ENCODE measurements around the gene ACSL3.
"Not testable (repeated sequence)": the region's sequence is repeated elsewhere in the genome, so short reads cannot be mapped to it uniquely, and the experiment has no call there.

ACSL3 gene

GRCh38 chr2:222851956-222852617 lies 8.7 kb upstream of the ACSL3 start:
- in situ Hi-C loops (cut with MboI; ENCODE audit: low sequenced_read_pairs) = no loop called here

DNA sequence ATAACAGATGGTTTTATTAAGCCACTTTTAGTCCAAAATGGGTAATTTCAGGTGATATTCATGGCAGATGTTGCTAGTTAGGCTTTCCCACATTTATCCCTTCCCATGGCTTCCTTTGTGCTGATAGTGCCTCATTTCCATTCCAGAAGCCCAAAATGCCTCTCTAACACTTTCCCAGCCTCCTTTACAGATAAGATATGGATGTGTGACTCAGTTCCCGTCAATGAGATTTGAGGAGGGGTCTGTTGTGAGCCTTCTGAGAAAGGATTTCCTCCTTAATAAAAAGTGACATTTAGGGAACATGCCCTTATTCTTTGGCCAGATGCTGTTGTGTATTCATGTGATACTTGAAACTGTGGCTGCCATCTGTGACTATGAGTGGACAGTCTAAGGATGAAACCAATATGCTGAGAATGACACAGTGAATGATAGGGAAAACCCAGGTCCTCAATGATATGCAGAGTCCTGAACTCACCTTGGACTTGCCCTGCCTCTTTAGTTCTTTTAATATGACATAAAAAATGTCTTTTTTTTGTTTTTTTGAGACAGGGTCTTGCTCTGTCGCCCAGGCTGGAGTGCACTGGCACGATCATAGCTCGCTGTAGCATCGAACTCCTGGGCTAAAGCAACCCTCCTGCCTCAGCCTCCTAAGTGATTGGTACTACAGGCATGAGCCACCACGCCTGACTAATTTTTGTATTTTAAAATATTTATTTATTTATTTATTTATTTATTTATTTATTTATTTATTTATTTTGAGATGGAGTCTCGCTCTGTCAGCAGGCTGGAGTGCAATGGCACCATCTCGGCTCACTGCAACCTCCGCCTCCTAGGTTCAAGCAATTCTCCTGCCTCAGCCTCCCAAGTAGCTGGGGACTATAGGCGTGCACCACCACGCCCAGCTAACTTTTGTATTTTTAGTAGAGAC lies 5.8 kb upstream of the ACSL3 start:
- in situ Hi-C loops (cut with MboI; ENCODE audit: low sequenced_read_pairs) = no loop called here

DNA sequence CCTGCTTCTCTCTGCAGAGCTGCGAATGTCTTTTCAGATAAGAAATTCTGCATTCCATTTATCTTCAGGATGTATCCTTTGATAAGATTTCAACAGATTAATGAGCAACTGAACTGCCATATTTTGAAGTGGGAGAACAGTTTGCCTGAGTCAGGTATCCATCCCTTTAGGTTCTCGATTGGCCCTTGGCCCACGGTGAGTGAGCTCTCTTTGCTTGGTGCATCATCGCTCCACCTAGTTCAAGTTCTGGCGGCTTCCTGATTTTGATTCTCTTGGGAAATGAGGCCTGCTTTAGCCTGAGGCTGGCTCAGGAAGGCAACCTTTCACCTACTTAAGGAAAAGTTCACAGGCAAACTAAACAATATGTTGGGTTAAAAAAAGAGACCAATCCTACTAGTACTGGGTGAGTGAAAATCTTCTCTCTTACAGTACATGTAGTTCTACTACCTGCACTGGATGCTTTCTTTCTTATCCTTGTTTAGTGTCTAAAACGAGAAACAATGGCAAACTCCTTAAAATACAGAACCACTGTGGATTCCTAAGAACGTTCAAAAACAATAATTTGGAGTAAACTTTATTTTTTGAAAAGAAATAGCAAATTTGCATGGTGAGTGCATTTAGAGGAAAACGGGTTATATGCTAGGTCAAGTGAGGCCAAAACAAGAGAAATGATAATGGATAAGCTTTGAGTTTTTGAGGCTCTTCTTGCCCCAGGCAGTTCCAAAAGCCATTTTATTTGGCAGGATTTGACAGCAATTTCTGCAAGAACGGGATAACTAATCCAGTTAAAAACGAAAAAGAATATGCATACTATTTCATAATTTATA lies 837 bp upstream of the ACSL3 start:
- in situ Hi-C loops (cut with MboI; ENCODE audit: low sequenced_read_pairs) = no loop called here

- in situ Hi-C loops (cut with MboI; ENCODE audit: low sequenced_read_pairs) = no loop called here
Observed at GRCh38 chr2:222861411-222862105, 722 bp downstream of the ACSL3 start.

DNA sequence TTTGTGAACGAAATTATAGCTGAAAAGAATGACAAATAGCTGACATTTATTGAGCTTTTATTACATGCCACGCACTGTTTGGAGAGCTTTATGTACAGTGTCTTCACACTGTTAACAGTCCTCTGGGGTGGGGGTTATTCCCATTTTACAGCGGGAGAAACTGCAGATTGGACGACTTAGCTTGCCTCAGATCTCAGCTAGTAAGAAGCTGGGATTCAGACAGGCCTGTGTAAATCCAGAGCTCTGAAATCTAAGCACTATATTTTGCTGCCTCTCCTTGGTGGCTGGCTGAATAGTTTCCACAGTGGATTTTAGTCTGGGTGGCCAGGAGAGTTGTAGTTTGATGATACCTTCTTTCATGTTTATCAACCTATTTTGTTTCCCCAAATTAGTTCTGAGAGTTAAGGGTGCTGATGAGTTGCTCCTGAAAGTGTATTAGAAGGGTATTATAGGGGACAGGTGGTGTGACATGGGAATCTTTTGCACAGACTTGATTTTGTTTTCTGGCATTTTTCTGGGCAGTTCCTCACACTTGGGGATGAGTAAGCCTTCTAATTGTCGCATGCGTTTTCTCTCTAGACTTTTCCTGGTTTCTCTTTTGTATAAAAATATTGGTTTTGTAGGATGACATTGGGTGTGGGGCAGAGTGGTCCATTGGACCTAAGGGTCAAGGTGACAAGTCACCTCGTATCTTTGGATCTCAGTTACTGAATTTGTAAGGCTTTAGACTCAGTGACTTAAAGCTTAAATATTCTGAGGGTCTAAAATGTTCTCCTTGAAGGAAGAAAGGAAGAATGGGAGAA lies 1.5 kb downstream of the ACSL3 start:
- in situ Hi-C loops (cut with MboI; ENCODE audit: low sequenced_read_pairs) = no loop called here

- in situ Hi-C loops (cut with MboI; ENCODE audit: low sequenced_read_pairs) = no loop called here
Observed at GRCh38 chr2:222862909-222863544, 2.2 kb downstream of the ACSL3 start.

GRCh38 chr2:222864296-222864695 lies 3.5 kb downstream of the ACSL3 start:
- in situ Hi-C loops (cut with MboI; ENCODE audit: low sequenced_read_pairs) = no loop called here

DNA sequence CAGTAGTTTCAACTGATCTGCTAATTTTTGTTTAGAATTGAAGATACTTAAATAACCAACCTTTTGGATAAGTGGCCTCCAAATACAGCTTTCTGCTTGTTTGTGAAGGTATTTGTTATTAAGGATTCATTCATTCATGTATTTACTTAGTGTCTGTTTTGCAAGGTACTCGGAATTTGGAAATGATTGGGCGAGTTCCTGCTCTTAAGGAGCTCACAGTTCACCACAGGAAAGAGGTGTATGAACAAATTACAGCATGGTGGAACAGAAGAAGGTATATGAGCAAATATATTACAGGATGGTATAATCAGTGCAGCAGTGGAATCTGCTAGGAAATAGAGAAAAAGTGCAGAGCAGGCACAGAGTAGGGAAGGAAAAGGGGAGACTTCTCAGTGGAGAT lies 4.5 kb downstream of the ACSL3 start:
- in situ Hi-C loops (cut with MboI; ENCODE audit: low sequenced_read_pairs) = no loop called here

DNA sequence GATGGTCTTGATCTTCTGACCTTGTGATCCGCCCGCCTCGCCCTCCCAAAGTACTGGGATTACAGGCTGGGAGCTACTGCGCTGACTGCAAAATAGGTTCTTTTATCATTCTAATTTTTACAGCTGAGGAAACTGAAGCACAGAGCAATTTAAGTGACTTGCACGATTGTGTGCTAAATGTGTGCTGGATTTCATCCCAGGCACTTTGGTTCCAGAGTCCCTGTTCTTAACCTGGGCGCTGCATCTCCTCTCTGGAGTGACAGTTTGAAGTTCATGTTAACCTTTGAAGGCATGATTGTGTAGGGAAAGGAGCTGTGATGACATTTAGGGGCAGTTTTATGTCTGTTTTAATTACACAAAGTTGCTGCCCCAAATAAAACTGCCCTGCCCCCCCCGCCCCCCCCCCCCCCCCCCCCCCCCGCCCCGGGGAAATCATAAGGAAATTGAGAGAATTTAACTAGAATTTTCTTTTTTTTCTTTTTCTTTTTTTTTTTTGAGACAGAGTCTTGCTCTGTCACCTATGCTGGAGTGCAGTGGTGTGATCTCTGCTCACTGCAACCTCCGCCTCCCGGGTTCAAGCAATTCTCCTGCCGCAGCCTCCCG lies 5.6 kb downstream of the ACSL3 start:
- in situ Hi-C loops (cut with MboI; ENCODE audit: low sequenced_read_pairs) = no loop called here

GRCh38 chr2:222868560-222869251 lies 7.9 kb downstream of the ACSL3 start:
- in situ Hi-C loops (cut with MboI; ENCODE audit: low sequenced_read_pairs) = not testable (repeated sequence)

DNA sequence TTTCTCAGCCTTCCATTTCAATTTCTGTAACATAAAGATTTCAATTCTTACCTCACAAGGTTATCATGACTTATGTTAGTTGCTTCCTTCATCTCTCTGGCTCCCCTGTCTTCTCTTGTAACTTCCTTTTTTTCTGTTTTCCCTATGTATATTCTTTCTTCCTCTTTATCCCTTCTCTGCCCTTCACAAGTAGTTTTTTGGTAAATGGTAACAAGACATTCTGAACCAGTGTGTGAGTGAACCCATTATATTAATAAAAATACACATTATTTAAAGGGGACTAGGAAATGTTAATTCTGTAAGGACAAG lies 8.4 kb downstream of the ACSL3 start:
- in situ Hi-C loops (cut with MboI; ENCODE audit: low sequenced_read_pairs) = no loop called here

- in situ Hi-C loops (cut with MboI; ENCODE audit: low sequenced_read_pairs) = no loop called here
Observed at GRCh38 chr2:222871291-222871690, 10.5 kb downstream of the ACSL3 start.

DNA sequence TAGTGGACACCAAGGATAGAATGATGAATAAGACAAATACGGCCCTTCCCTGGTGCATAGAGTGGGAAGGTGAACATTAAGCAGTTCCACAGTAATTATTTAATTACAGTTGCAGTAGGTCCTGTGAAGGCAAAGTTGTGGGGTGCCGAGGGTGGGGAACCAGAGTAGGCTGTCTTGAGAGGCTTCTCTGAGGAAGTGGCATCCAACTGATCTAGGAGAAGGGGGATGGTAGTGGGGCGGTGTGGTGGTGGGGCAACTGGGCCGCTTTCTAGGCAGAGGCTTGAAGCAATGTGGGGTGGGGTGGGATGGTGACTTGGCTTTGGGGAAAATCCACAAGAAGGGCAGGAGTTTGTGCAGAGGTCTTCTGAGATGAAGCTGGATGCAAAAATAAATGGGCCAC lies 11.7 kb downstream of the ACSL3 start:
- in situ Hi-C loops (cut with MboI; ENCODE audit: low sequenced_read_pairs) = no loop called here

GRCh38 chr2:222875482-222875881 lies 14.6 kb downstream of the ACSL3 start:
- in situ Hi-C loops (cut with MboI; ENCODE audit: low sequenced_read_pairs) = no loop called here

GRCh38 chr2:222876947-222877346 lies 16.1 kb downstream of the ACSL3 start:
- in situ Hi-C loops (cut with MboI; ENCODE audit: low sequenced_read_pairs) = no loop called here

DNA sequence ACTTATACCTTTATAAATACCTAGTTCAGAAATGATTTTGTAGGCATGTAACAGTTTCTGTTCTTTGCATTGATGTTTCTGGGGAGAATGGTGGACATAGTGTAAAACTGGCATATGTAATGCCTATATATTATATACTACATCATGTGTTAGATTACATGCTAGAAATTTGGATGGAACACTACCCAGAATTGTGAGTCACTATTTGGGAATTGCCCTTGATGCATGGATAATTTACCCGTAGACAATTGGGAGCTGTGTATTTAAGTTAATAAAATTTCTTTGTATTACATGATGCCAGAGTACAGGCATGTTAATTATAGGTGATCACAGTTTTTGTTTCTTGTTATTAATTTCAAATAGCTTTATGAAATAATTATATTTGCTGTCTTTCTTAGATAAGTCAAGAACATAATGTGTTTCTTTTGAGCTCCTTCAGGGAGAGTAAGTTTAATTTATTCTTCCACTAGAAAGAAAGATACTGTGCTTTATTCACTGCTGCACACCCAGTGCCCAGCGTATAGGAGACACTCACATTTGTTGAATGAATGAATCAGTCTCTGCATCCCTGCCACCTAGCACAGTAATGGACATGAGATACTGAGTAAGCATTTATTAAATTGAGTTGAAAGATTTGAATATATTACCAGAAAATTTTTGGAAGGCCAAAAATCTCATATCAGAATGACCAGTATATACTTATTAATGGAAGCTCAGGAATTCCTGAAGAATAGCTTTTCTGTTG lies 16.9 kb downstream of the ACSL3 start:
- in situ Hi-C loops (cut with MboI; ENCODE audit: low sequenced_read_pairs) = no loop called here

DNA sequence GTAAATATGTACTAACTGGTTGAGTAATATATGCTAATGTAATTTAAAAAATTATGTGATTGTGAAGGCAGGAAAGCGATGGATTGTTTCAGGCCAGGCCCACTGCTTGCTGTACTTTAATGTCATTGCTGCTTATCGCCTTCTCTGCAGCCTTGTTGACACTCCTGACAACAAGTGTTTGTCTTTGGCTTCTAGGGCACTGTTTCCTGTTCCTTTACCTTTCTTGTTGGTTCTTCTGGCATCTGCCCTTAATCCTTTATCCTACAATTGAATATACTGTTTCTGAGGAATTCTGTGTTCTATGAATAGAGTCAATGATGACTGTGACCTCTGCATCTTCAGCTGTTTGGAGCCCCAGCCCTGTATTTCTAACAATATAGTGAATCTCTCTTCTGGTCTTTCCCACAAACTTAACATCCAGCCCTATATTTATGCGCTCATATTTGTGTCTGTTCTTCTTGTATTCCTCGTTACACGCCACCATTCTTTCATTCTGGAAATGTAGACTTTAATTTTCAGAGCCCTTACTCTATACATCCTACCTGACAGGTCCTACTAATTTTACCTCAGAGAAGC lies 17.6 kb downstream of the ACSL3 start:
- in situ Hi-C loops (cut with MboI; ENCODE audit: low sequenced_read_pairs) = no loop called here
